Endothelial cell (in vitro differentiated cells): ENCODE results near the gene PLCB1. TPM values are rescaled to one million over a fixed set of nuclear protein-coding genes. Genes with fewer than 3 reads are reported as not detected.

Source experiments
- DNase-seq: peaks from one replicate; pipeline ENCODE4 v3.0.0; 2021; ENCODE audit warnings: low spot score
- H3K27ac Mint-ChIP-seq: one replicate; pipeline ENCODE4 v1.8.0; 2021; ENCODE audit warnings: mixed read lengths, inconsistent platforms; ENCODE audit not compliant: unreplicated experiment
- H3K27me3 Mint-ChIP-seq: one replicate; pipeline ENCODE4 v1.8.0; 2021; ENCODE audit warnings: mild to moderate bottlenecking, moderate library complexity, mixed read lengths, inconsistent platforms; ENCODE audit not compliant: unreplicated experiment
- H3K36me3 Mint-ChIP-seq: one replicate; pipeline ENCODE4 v1.8.0; 2021; ENCODE audit warnings: mild to moderate bottlenecking, low read depth, mixed read lengths, inconsistent platforms; ENCODE audit not compliant: unreplicated experiment
- H3K4me1 Mint-ChIP-seq: one replicate; pipeline ENCODE4 v1.8.0; 2021; ENCODE audit warnings: mild to moderate bottlenecking, mixed read lengths, inconsistent platforms; ENCODE audit not compliant: unreplicated experiment
- H3K4me3 Mint-ChIP-seq: one replicate; pipeline ENCODE4 v1.8.0; 2021; ENCODE audit warnings: mild to moderate bottlenecking, mixed read lengths, inconsistent platforms; ENCODE audit not compliant: unreplicated experiment
- H3K9me3 Mint-ChIP-seq: one replicate; pipeline ENCODE4 v1.8.0; 2021; ENCODE audit warnings: mixed read lengths, inconsistent platforms; ENCODE audit not compliant: unreplicated experiment
- total RNA-seq: library from RNA; stranded (reverse); fragmentation: NEBNext Ultra II Directional; extraction: Animal tissue kit (Norgen Biotek cat#: 25700); gene quantifications from one replicate; pipeline ENCODE4 v1.2.1, GENCODE V29; 2021; ENCODE audit not compliant: unreplicated experiment
- TF ChIP-seq, protein P1 (sequence below): fragments of 200-600 bp; sonication (generic); IDR thresholded peaks from one replicate; pipeline ENCODE4 v1.5.0; 2021; ENCODE audit warnings: antibody characterized with exemption; ENCODE audit not compliant: unreplicated experiment

PLCB1 gene
- total RNA-seq, 1 donor from 2014 or later = 8.1 TPM

DNA sequence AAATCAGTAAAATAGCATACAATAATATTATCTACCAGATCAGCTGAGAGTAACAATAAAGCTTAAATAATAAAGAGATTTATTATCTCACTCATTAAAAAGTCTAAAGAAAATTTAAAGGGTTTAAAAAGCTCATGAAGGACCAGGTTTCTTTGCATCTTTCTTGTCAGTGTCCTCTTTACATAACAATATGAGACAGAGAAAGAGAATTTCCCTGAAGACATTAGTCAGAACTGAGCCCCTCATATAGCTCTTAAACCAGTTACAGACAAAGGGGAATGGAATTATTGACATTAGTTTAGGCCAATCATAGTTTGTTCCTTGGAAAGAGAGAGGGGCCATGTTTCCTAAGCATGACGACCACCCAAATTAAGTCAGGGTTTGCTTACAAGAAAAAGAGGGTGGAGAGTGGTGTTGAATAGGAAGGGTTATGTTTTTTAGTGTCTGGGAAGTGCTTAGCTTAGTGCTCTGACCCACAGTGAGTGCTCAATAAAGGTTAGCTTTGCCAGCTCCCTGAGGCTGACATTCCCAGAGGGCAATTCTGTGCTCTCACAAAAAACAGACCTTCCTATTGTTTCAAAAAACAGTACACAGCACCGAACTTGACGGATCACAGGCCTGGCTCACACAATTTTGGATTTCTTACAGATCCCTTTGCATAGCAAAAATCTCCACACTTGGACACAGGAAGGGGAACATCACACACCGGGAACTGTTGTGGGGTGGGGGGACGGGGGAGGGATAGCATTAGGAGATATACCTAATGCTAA is 3.6 kb upstream of the PLCB1 start:
- TF ChIP-seq, protein P1, sequence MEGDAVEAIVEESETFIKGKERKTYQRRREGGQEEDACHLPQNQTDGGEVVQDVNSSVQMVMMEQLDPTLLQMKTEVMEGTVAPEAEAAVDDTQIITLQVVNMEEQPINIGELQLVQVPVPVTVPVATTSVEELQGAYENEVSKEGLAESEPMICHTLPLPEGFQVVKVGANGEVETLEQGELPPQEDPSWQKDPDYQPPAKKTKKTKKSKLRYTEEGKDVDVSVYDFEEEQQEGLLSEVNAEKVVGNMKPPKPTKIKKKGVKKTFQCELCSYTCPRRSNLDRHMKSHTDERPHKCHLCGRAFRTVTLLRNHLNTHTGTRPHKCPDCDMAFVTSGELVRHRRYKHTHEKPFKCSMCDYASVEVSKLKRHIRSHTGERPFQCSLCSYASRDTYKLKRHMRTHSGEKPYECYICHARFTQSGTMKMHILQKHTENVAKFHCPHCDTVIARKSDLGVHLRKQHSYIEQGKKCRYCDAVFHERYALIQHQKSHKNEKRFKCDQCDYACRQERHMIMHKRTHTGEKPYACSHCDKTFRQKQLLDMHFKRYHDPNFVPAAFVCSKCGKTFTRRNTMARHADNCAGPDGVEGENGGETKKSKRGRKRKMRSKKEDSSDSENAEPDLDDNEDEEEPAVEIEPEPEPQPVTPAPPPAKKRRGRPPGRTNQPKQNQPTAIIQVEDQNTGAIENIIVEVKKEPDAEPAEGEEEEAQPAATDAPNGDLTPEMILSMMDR = no peak
- no peak for DNase-seq
- no peaks in the 10 kb centered on the region for H3K4me1 Mint-ChIP-seq

GRCh38 chr20:8129211-8129976 is 2.7 kb upstream of the PLCB1 start:
- peaks cover 3% of the 10 kb centered on the region for H3K27me3 Mint-ChIP-seq
- TF ChIP-seq, protein P1 = no peak
- no peaks in the 10 kb centered on the region for H3K9me3 Mint-ChIP-seq
- H3K4me1 Mint-ChIP-seq = no peaks in the 10 kb centered on the region
- no peak overlapping the region for H3K27ac Mint-ChIP-seq
- DNase-seq = no peak
- no peaks in the 10 kb centered on the region for H3K36me3 Mint-ChIP-seq
- no peak overlapping the region for H3K4me3 Mint-ChIP-seq

More for the DNA sequence above, 3.6 kb upstream of the PLCB1 start:
- Mint-ChIP-seq H3K4me3 (no peak overlapping the region), H3K9me3 (no peaks in the 10 kb centered on the region), H3K27me3 (peaks cover 2% of the 10 kb centered on the region), H3K27ac (no peak overlapping the region), H3K36me3 (no peaks in the 10 kb centered on the region)

- no peak overlapping the region for H3K27ac Mint-ChIP-seq
Observed at GRCh38 chr20:8130840-8131526, 1.1 kb upstream of the PLCB1 start.

DNA sequence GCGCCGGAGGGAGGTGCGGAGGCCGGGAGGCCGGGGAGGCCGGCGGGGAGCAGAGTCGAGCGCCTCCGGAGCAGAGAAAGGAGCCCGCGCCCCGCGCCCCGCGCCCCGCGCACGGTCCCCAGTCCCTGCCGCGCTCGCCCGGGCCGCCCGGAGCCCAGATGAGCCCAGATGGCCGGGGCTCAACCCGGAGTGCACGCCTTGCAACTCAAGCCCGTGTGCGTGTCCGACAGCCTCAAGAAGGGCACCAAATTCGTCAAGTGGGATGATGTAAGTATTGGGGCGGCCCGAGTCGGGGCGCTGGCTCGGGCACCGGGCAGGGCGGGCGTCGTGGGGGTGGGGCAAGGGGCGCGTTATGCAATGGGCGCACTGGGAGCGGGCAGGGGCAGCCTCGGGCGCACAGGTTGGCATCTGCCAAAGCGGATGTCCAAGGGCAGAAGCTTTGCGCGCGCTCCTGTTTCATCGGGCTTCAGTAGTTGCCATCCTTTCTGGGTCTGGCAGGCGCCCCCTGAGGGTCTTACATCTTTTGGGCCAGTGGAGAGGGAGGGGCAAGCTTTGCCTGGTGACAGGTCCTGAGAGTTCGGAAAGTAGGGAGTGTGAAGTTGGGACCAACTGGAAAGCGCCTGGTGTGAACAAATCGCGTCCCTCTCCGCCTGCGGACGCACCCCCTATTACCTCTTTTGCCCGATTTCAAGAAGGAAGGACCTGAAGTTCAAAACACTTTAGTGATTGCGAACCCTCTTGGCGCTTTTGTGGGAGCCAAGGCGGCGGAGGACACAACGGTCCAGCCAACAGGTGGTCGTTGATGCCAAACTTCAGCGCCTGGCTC is 631 bp downstream of the PLCB1 start:
- peak overlapping the region; percentile 70 for H3K4me3 Mint-ChIP-seq

More at GRCh38 chr20:8130840-8131526, 1.1 kb upstream of the PLCB1 start:
- TF ChIP-seq, protein P1 = no peak
- no peaks in the 10 kb centered on the region for H3K9me3 Mint-ChIP-seq
- H3K4me3 Mint-ChIP-seq = no peak overlapping the region
- peaks cover 3% of the 10 kb centered on the region for H3K27me3 Mint-ChIP-seq
- H3K36me3 Mint-ChIP-seq = no peaks in the 10 kb centered on the region
- no peaks in the 10 kb centered on the region for H3K4me1 Mint-ChIP-seq
- no peak for DNase-seq

More for the DNA sequence above, 631 bp downstream of the PLCB1 start:
- TF ChIP-seq, protein P1 = no peak
- peaks cover 3% of the 10 kb centered on the region for H3K27me3 Mint-ChIP-seq
- no peaks in the 10 kb centered on the region for H3K36me3 Mint-ChIP-seq
- no peak overlapping the region for H3K27ac Mint-ChIP-seq
- no peaks in the 10 kb centered on the region for H3K9me3 Mint-ChIP-seq
- peak; percentile 9 for DNase-seq
- H3K4me1 Mint-ChIP-seq = no peaks in the 10 kb centered on the region
